NCI-H748 (cell line): Measurements from ENCODE around the gene PTPRA.
"Not testable (repeated sequence)": the region's sequence is repeated elsewhere in the genome, so short reads cannot be mapped to it uniquely, and the experiment has no call there.

Experiments used
- DNase-seq: peaks from one replicate; lab custom pipeline; 2025; ENCODE audit not compliant: unreplicated experiment; lab: John Stamatoyannopoulos, UW

PTPRA gene

DNA sequence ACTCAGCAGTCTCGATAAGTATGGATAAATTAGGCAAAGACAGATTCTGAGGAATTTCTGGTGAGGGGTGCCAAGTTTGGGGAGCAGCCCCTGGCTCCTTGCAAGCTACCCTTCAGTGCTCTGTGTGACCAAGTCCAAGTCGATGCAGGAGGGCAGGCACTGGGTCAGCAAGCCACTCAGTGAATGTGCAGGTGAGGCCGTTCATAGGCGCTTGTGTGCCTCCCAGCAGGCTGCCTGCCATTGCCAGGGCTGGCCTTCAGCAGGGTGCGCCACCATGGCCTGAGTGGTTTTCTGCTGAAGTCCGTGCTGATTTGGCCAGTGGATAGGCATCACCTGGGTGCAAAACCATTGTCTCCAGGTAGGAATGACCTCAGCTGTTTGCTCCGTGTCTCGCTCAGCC lies 166.8 kb downstream of the PTPRA start:
- DNase-seq, result no peak

DNA sequence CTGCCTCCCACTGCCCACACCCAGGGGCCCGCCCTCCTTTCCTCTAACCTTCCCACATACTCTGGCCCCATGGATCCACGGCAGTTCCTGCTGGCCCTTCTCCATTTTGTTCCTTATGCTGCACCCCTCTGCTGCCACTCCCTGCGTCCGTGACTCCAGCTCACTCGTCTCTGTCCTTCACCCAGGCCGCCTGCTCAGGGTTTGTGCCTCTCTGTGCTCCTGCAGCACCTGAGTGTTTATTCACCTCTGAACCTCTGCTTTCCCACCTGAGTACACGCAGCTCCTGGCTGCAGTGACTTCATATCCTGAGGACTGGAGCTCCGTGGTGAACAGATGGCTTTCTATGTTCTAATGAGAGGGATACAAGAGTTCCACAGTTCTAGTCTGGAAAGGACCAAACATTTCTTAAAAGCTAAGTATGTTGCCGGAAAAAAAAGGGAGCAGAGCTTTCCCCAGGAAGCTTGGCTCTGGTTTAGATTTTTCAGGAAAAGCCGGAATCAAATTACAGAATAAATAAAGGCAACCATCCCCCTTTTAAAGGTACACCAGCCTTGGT lies 168.7 kb downstream of the PTPRA start:
- DNase-seq, result peak; percentile 57

DNA sequence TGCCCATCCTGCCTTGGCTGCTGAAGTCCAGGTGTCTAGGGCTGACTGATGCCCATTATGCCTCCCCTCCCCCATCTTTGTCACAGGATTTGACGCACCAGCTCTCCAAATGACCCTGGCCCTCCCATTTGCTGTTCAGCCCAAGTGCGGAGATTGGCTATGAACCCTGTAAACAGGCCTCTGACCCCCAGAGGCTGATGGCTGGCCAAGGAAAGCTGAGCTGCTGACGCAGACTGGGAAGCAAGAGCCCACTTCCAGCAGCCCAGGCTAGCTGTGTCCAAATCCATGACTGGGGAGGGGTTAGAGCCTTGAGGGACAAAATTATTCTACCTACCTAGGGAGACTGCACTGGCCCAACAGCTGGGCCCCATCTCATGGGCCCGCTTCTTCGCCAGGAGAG lies 169.3 kb downstream of the PTPRA start:
- peak; percentile 37 for DNase-seq

DNA sequence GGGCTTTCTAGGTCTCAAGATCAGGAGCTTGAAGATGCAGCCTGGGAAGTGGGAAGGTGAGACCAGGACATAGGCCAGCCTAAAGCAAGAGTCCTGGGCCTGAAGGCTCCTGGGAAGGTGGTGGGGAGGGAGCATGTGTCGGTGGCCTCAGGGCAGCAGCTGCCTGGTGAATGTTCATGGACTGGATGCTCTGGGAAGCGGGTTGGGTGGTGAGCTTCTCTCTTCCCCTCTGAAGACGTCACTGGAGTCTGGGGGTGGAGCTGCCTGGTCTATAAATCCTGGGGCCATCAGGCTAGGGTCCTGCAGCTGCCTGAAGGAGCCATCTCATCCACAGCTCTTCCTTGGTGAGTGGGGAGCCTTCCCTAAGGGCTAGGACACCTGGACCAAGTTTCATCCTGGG lies 170.0 kb downstream of the PTPRA start, which contains the start of gene GNRH2:
GNRH2 (plus strand) TSS at position 301 of the 400 bp plus-strand sequence. CDS start 793 bp downstream, outside the sequence.
- no peak for DNase-seq

DNA sequence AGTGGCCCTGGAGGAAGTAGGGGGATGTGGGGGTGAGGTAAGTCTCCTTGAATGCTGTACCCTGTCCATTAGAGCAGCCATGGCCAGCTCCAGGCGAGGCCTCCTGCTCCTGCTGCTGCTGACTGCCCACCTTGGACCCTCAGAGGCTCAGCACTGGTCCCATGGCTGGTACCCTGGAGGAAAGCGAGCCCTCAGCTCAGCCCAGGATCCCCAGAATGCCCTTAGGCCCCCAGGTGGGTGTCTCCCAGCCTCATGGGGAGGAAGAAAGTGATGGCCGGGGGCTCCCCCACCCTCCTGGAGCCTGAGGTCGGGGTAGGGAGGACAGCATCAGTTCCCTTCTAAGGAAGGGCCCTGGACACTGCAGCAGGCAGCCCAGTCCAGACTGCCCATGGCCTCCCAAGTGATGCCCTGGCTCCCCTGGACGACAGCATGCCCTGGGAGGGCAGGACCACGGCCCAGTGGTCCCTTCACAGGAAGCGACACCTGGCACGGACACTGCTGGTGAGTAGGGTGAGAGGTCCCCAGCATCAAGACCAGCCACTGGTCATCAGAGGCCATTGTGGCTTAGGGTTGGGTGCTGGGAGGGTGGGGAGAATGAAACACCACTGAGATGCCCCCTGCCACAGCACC lies 171.2 kb downstream of the PTPRA start:
- no peak for DNase-seq

DNA sequence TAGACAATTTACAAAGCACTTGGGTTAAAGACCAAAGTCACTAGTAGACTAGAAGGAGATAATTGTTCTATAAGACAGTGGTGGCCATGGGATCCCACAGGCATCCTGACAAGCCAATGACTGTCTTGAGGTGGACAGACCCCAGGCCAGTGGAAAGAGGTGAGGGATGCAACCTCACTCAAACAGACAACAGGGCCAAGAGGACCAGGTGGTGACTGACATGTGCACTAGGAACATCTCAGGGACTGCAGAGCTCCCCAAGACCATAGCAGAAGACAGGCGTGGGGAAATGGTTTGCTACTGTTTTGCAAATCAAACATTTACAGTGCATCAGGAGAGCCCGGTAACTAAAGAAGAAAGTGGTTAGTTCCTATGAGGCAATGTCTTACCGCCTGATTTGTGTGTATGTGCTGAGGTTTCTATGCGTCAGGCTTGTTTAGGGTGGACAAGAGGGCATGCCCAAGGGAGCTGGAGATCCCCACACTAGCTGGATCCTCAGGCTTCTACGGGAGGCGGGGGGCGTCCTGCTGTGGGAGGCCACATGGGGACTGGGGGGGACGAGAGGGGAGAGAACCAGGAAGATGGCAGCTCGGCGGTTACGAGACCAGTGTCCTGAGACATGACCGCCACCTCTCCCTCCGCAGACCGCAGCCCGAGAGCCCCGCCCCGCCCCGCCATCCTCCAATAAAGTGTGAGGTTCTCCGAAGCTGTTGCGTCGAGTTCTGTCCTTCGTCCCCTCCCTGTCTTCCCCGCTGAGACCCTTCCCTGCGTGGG lies 171.9 kb downstream of the PTPRA start:
- DNase-seq, result no peak

DNA sequence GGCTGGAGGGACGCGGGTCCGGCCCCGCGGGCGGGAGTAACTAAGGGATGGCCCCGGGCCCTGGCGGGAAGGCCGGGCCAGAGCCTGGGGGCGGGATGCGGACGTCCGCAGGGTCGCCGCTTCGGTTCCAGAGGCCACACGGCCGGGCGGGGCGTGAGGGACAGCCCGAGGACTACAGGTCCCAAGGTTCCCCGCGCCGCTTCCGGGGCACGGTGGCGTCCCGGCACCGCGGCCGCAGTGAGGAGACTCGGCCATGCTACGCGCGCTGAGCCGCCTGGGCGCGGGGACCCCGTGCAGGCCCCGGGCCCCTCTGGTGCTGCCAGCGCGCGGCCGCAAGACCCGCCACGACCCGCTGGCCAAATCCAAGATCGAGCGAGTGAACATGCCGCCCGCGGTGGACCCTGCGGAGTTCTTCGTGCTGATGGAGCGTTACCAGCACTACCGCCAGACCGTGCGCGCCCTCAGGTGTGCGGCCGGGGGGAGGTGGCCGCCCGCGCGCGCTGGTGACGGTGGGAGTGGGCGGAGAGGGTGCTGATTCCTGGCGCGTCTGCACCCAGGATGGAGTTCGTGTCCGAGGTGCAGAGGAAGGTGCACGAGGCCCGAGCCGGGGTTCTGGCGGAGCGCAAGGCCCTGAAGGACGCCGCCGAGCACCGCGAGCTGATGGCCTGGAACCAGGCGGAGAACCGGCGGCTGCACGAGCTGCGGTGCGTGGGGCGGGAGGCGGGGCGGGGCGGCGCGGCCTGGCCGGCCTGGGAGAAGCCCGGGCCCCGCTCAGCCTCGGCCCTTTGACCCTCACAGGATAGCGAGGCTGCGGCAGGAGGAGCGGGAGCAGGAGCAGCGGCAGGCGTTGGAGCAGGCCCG lies 172.8 kb downstream of the PTPRA start, which contains the start of gene MRPS26:
MRPS26 (plus strand) TSS at position 237 of the 861 bp plus-strand sequence; CDS start at position 254, 17 bp downstream.
- DNase-seq, result peak; percentile 97

DNA sequence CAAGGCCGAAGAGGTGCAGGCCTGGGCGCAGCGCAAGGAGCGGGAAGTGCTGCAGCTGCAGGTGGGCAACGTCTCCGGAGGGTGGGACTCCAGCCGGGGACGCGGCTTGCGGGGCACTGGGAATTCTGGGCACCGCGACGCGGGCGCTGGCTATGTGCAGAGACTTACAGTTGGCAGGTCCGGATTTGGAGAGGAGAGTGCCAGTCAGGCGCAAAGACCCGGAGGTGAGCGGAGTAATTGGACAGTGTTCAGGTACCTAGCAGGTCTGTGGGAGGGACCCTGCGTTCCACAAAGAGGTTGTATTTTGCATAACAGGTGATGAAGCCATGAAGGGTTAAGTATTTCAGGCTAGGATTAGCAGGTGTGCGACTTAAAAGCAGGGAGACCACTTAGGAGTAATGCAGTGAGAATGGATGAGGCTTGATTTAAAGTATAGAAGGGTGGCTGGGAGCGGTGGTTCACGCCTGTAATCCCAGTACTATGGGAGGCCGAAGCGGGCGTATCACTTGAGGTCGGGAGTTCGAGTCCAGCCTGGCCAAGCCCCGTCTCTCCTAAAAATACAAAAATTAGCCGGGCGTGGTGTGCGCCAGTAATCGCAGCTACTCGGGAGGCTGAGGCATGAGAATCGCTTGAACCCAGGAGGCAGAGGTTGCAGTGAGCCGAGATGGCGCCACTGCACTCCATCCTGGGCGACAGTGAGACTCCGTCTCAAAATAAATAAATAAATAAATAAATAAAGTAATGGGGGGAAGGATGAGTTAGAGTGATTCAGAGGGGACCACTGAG lies 173.6 kb downstream of the PTPRA start:
- DNase-seq, result peak; percentile 93

DNA sequence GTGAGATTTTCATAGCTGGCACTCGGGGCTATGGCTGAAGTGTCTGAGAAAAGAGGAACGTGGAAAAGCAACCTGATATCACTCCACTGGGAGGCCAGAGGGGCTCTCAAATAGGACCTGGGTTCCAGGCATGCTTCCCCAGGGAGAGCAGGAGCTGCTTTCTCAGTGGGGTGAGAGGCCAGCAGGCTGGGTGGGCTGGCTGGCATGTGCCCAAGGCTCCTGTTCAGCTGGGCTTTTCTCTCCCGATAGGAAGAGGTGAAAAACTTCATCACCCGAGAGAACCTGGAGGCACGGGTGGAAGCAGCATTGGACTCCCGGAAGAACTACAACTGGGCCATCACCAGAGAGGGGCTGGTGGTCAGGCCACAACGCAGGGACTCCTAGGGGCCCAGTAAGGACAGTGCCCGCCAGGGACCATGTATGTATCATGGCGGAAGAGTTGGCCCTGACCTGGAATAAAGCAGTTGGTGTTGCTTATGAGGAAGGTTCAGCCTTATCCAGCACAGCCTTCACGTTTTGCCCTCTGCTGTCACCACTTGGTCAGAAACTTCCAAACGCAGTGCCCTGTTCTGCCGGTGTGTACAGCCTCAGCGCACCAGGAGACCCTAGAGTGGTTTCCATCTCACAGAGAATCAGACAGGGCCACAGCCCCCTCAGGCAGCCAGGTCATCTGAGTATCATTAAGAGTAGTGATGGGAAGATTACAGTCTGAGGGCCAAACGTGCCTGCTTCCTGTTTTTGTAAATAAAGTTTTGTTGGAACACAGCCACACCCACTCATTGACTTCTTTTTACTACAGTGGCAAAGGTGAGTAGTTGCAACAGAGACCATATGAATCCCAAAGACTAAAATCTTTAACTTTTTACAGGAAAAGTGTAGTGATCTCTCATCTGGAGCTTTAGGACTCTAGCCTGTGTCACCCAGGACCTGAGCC lies 174.5 kb downstream of the PTPRA start:
- DNase-seq, result no peak

DNA sequence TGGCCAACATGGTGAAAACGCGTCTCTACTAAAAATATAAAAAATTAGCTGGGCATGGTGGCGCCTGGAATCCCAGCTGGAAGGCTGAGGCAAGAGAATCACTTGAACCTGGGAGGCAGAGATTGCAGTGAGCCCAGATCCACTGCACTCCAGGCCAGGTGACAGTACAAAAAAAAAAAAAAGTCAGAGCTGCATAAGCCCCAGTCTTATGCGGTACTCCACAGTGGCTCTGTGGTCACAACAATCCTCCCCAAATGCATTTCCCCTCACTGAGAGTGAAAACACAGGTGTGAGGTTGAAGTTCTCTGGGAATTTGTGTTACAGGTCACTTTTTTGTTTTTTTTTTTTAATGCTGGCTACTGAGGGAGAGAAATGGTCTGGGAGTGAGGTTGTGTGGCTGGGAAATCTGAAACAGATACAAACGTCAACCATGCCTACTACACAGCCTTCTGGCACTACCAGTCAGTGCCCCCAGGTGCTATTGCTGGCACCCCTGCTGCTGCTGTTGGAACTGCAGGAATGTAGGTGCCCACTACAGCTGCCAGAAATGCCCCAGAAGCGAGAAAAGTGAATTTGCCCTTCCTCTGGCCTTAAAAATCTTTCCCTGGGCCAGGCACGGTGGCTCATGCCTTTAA lies 178.2 kb downstream of the PTPRA start:
- no peak for DNase-seq

DNA sequence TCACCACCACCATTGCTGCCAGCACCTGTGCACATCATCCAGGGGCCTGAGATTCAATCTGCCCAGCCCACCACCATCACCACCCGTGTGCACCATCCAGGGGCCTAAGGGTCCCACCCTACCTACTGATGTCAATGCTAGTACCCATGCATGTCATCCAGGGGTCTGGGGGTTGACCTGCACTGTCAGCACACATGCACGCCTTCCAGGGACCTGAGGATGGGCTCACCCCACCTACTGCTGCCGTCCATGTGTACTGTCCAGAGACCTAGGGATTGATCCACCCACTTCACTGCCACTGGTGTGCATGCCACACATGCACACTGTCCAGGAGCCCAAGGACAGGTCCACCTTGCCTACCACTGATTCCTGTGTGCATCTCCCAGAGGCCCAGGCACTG lies 186.2 kb downstream of the PTPRA start:
- DNase-seq, result no peak

DNA sequence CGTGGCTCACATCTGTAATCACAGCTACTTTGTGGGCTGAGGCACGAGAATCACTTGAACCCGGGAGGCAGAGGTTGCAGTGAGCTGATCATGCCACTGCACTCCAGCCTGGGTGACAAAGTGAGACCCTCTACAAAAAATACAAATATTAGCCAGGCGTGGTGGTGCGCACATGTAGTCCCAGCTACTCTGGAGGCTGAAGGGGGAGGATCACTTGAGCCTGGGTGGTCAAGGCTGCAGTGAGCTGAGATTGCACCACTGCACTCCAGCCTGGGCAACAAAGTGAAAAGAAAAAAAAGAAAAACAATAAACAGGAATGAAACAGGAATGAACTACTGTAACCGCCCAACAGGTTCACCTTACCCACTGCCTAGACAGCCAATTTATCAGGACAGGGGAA lies 190.8 kb downstream of the PTPRA start:
- DNase-seq, result not testable (repeated sequence)

DNA sequence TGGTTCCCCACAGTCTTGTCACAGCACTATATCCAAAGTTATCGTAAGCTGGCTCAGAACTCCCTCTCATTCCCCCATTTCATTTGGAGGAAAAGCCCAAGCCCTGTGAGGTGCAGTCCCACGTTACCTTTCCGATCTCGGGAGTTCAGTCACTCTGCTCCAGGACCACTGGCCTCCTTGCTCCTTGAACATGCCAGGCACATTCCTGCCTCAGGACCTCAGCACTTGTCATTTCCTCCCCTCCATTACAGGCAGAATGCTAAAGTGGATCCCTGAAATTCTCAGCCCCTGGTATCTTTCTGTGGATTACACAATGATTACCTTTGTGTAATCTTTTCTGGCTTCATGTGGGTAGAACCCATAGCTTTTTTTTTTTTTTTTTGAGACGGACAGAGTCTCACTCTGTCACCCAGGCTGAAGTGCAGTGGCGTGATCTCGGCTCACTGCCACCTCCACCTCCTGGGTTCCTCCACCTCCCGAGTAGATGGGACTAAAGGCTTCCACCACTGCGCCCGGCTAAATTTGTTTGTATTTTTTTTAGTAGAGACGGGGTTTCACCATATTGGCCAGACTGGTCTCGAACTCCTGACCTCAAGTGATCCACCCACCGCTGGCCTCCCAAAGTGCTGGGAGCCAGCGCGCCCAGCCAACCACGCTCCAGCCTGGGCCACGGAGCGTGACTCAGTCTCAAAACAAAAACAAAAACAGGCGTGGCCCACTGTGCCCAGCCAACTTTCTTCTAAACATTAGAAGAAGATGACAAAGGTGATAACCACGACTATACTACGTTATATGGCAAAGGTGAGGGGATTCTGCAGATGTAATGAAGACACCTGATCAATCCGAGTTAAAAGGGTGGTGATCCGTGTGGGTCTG lies 194.1 kb downstream of the PTPRA start:
- DNase-seq, result no peak

DNA sequence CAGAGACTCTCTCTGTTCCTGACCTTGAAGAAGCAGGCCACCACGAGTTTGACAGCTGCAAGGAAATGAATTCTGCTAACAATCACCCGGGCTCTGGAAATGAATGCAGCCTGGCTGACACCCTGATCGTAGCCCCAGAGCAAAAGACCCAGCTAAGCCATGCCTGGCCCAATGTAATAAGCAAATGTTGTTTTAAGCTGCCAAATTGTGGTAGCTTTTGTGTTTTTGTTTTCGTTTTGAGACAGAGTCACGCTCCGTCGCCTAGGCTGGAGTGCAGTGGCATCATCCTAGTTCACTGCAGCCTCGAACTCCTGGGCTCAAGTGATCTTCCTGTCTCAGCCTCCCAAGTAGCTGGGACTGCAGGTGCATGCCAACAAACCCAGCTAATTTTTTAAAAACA lies 194.8 kb downstream of the PTPRA start:
- DNase-seq, result no peak

DNA sequence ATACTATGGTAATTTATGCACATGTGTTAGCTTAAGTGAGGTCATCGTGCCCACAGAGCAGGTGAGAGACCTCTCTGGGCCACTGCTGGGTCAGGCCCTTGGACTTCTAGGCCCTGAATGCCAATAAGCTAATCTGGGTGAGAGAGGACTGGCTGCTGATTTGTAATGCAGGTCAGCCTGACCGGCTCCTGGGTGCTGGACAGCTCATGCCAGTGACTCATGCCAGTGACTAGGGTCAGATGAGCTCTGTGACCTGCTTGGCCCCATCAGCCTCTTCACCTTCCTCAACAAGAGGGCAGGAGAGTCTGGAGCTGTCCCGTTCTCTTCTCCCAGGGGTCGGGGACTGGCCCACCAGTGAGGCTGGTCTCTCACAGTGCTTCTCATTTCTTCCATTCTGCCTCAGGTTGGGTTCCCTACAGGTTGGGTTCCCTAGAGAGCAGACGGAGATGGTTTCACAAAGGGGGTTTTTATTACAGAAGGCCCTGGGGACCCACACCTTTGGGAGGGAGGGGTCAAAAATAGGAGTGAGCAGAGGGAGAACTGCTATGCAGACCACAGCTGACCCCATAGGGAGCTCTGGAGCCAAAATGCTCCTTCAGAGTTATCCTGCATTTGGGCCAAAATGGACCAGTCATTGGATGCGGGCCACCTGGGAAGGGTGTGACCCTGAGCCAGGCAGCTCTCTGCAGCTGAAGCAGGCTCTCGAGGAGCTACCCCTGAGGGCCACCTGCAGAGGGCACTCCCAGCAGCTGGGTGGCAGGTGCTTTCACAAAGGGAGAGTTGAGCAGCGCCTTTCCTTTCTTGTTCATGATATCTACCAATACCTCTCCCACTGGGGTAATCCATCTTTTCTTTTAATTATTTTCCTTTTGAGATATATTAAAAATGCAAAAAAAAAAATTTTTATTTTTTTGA lies 196.0 kb downstream of the PTPRA start:
- peak; percentile 71 for DNase-seq

DNA sequence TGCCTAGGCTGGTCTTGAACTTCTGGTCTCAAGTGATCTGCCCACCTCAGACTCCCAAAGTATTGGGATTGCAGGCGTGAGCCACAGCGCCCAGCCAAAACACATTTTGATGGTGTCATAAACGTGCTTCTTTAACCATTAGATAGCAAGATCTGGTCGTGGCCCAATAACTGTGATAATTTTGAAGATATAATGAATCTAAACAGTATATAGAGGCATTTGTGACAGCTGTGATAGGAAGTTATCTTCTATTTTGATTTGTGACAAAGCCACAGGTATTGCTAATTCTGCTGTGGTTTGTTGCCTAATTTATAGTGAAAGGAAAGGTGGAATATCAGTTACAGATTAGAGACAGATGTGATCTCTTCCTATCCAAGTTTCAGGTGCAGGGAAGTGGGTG lies 197.4 kb downstream of the PTPRA start:
- no peak for DNase-seq

DNA sequence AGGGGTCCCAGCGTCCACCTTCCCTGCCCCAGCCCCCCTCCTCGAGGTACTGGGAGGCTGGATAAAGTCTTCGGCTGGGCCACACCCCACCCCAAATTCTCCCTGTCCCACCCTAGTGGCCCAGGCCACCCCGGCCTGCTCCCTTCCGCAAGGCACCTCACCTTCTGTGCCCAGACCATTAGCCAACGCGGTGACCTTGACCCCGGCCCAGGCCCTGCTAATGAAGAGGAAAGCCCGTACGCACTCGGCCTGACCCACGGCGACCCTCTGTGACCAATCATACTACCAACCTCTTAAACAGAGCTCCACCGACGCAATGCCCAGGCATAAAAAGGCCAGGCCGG lies 198.0 kb downstream of the PTPRA start:
- DNase-seq, result no peak
